Mesothelial cell of epicardium (in vitro differentiated cells): Measurements from ENCODE around the gene ARF1. TPM values are rescaled to one million over a fixed set of nuclear protein-coding genes. Genes with fewer than 3 reads are reported as not detected.
A peak's percentile ranks its signal among the peaks of the same experiment; 100 is the strongest.

ENCODE experiments used
- DNase-seq, 2 experiments: peaks; one replicate each; pipeline ENCODE4 v3.0.0; 2021; ENCODE audit warnings: low spot score in 2 of 2; ENCODE audit not compliant: unreplicated experiment in 2 of 2
- H3K27ac Mint-ChIP-seq: 2 replicates; pipeline ENCODE4 v1.8.0; 2021; ENCODE audit warnings: mixed read lengths
- H3K27me3 Mint-ChIP-seq: 2 replicates; pipeline ENCODE4 v1.8.0; 2021; ENCODE audit warnings: low read depth, mixed read lengths
- H3K36me3 Mint-ChIP-seq: 2 replicates; pipeline ENCODE4 v1.8.0; 2021; ENCODE audit warnings: mixed read lengths
- H3K4me1 Mint-ChIP-seq: 2 replicates; pipeline ENCODE4 v1.8.0; 2021; ENCODE audit warnings: mixed read lengths
- H3K4me3 Mint-ChIP-seq: 2 replicates; pipeline ENCODE4 v1.8.0; 2021; ENCODE audit warnings: mild to moderate bottlenecking, moderate library complexity, mixed read lengths
- H3K9me3 Mint-ChIP-seq: 2 replicates; pipeline ENCODE4 v1.8.0; 2021; ENCODE audit warnings: mixed read lengths
- CTCF ChIP-seq: fragments of 200-600 bp; sonication (generic); IDR thresholded peaks from one replicate; pipeline ENCODE4 v1.5.0; 2021; ENCODE audit warnings: antibody characterized with exemption; ENCODE audit not compliant: unreplicated experiment
- total RNA-seq: library from RNA; stranded (reverse); gene quantifications from 3 replicates; pipeline ENCODE4 v1.2.1, GENCODE V29; 2021

ARF1 gene
- total RNA-seq, 1 donor from 2014 or later = 262 TPM

GRCh38 chr1:228058172-228058948 is 24.1 kb upstream of the ARF1 start:
- Mint-ChIP-seq H3K4me3 (no peak overlapping the region), H3K27ac (no peak overlapping the region), H3K4me1 (peaks cover 9% of the 10 kb centered on the region), H3K9me3 (peaks cover 8% of the 10 kb centered on the region), H3K36me3 (no peaks in the 10 kb centered on the region), H3K27me3 (peaks cover 81% of the 10 kb centered on the region)
- no peak for TF ChIP-seq CTCF
- no peak for DNase-seq

GRCh38 chr1:228058949-228059633 is 23.4 kb upstream of the ARF1 start:
- H3K27me3 Mint-ChIP-seq = peaks cover 74% of the 10 kb centered on the region
- H3K4me3 Mint-ChIP-seq = peak overlapping the region; percentile 70
- peaks cover 8% of the 10 kb centered on the region for H3K9me3 Mint-ChIP-seq

GRCh38 chr1:228059634-228060457 is 22.7 kb upstream of the ARF1 start:
- peak overlapping the region; percentile 70 for H3K4me3 Mint-ChIP-seq

More at GRCh38 chr1:228058949-228059633, 23.4 kb upstream of the ARF1 start:
- Mint-ChIP-seq H3K36me3 (no peaks in the 10 kb centered on the region), H3K27ac (no peak overlapping the region), H3K4me1 (peaks cover 9% of the 10 kb centered on the region)
- no peak for DNase-seq
- no peak for TF ChIP-seq CTCF

GRCh38 chr1:228060458-228061190 is 21.9 kb upstream of the ARF1 start:
- Mint-ChIP-seq H3K9me3 (peaks cover 8% of the 10 kb centered on the region), H3K27me3 (peaks cover 74% of the 10 kb centered on the region), H3K4me1 (peaks cover 9% of the 10 kb centered on the region), H3K27ac (no peak overlapping the region), H3K4me3 (peak overlapping the region; percentile 70), H3K36me3 (no peaks in the 10 kb centered on the region)
- no peak for TF ChIP-seq CTCF
- DNase-seq = no peak

More at GRCh38 chr1:228059634-228060457, 22.7 kb upstream of the ARF1 start:
- no peak for TF ChIP-seq CTCF
- Mint-ChIP-seq H3K9me3 (peaks cover 8% of the 10 kb centered on the region), H3K4me1 (peaks cover 9% of the 10 kb centered on the region), H3K36me3 (no peaks in the 10 kb centered on the region), H3K27me3 (peaks cover 72% of the 10 kb centered on the region), H3K27ac (peak overlapping the region; percentile 12)
- DNase-seq = peak; percentile 90 to 95
